Activated T-helper 1 cell treated with anti-CD3 and anti-CD28 coated beads, Interleukin-12 subunit alpha, Interleukin-12 subunit beta, Interleukin-2, Interleukin-4 antibody, amounts not matched to agents 30 ng/mL and 10 ng/mL and 1 ng/mL, durations not matched to agents 14 hours and 24 hours and 36 hours (primary cell): ENCODE results near the gene AOPEP. TPM values are rescaled to one million over a fixed set of nuclear protein-coding genes. Genes with fewer than 3 reads are reported as not detected.
"Not testable (repeated sequence)": the region's sequence is repeated elsewhere in the genome, so short reads cannot be mapped to it uniquely, and the experiment has no call there.

Experiments used
- DNase-seq: peaks from one replicate; pipeline ENCODE4 v3.0.0; 2021; ENCODE audit warnings: low spot score
- H3K27ac Mint-ChIP-seq: one replicate; pipeline ENCODE4 v1.8.0; 2021; ENCODE audit warnings: mild to moderate bottlenecking, mixed read lengths
- H3K27me3 Mint-ChIP-seq: one replicate; pipeline ENCODE4 v1.8.0; 2022; ENCODE audit warnings: mild to moderate bottlenecking, moderate library complexity, mixed read lengths; ENCODE audit not compliant: insufficient read depth
- H3K36me3 Mint-ChIP-seq: one replicate; pipeline ENCODE4 v1.8.0; 2021; ENCODE audit warnings: low read depth, mixed read lengths
- H3K4me1 Mint-ChIP-seq: one replicate; pipeline ENCODE4 v1.8.0; 2021; ENCODE audit warnings: low read depth, mixed read lengths
- H3K4me3 Mint-ChIP-seq: one replicate; pipeline ENCODE4 v1.8.0; 2021; ENCODE audit warnings: mild to moderate bottlenecking, moderate library complexity, mixed read lengths
- H3K9me3 Mint-ChIP-seq: one replicate; pipeline ENCODE4 v1.8.0; 2021; ENCODE audit warnings: mixed read lengths
- intact Hi-C: fragments of 100-400 bp; cut with micrococcal nuclease; formaldehyde crosslinking; loops from one replicate; pipeline ENCODE4 v1.15.1; 2024
- total RNA-seq: library from RNA; stranded (reverse); gene quantifications from 2 replicates; pipeline ENCODE4 v1.2.3, GENCODE V29; 2022

AOPEP gene
- total RNA-seq, 1 donor from 2014 or later = 22.5 TPM

GRCh38 chr9:94821098-94821887 lies 94.8 kb downstream of the AOPEP start:
- H3K4me3 Mint-ChIP-seq = no peak overlapping the region
- DNase-seq = no peak
- peaks cover 2% of the 10 kb centered on the region for H3K27me3 Mint-ChIP-seq
- peaks cover 13% of the 10 kb centered on the region for H3K4me1 Mint-ChIP-seq
- intact Hi-C loops = no loop called here
- peaks cover 7% of the 10 kb centered on the region for H3K36me3 Mint-ChIP-seq
- H3K9me3 Mint-ChIP-seq = no peaks in the 10 kb centered on the region
- H3K27ac Mint-ChIP-seq = peak overlapping the region; percentile 52

DNA sequence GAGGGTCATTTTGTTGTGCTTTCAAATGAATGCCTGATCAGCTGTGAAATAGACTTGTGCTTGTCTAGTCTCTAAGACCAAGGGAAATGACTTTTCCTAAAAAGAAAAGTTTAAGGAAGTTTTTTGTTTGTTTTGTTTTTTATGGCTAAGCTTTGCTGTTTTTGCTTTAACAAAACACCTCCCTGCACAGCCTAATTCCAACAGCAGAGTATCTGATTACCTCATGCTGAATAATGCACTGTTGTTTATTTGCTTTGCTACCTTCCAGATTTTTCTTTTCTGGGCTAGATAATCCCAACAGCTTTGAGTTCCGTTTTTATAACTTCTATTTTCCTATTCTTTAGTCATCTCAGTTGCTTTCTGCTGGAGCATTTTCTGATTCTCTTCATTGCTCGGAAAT lies 95.8 kb downstream of the AOPEP start:
- peaks cover 2% of the 10 kb centered on the region for H3K27me3 Mint-ChIP-seq
- intact Hi-C loops = no loop called here
- H3K36me3 Mint-ChIP-seq = peaks cover 11% of the 10 kb centered on the region
- peaks cover 13% of the 10 kb centered on the region for H3K4me1 Mint-ChIP-seq
- no peak overlapping the region for H3K4me3 Mint-ChIP-seq
- no peak overlapping the region for H3K27ac Mint-ChIP-seq
- no peaks in the 10 kb centered on the region for H3K9me3 Mint-ChIP-seq
- no peak for DNase-seq

DNA sequence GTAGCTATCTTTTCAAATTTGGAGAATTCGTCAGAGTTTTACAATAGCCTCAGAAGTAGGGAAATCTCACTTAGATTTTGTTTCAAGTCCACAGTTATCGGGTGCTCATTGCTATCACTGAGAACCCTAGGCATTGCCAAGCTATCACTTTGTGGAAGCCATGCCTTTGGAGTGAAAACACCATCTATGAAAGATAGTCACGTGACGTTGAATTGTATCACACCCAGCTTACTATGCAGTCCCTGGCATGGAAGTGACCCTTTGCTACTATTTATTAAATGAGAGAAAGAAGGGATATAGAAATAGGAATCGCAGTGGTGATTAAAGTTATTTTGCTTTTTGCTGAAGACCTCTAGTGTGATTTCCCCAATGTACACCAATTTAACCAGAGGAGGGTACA lies 97.2 kb downstream of the AOPEP start:
- Mint-ChIP-seq H3K4me3 (no peak overlapping the region), H3K9me3 (no peaks in the 10 kb centered on the region), H3K27me3 (peaks cover 4% of the 10 kb centered on the region), H3K27ac (no peak overlapping the region), H3K36me3 (peaks cover 11% of the 10 kb centered on the region), H3K4me1 (peaks cover 13% of the 10 kb centered on the region)
- DNase-seq = no peak
- intact Hi-C loops = no loop called here

- Mint-ChIP-seq H3K9me3 (no peaks in the 10 kb centered on the region), H3K4me1 (peaks cover 13% of the 10 kb centered on the region), H3K36me3 (peaks cover 11% of the 10 kb centered on the region), H3K27me3 (peaks cover 4% of the 10 kb centered on the region), H3K4me3 (no peak overlapping the region), H3K27ac (no peak overlapping the region)
- intact Hi-C loops = no loop called here
- DNase-seq = no peak
Observed at GRCh38 chr9:94824411-94824810, 97.9 kb downstream of the AOPEP start.

DNA sequence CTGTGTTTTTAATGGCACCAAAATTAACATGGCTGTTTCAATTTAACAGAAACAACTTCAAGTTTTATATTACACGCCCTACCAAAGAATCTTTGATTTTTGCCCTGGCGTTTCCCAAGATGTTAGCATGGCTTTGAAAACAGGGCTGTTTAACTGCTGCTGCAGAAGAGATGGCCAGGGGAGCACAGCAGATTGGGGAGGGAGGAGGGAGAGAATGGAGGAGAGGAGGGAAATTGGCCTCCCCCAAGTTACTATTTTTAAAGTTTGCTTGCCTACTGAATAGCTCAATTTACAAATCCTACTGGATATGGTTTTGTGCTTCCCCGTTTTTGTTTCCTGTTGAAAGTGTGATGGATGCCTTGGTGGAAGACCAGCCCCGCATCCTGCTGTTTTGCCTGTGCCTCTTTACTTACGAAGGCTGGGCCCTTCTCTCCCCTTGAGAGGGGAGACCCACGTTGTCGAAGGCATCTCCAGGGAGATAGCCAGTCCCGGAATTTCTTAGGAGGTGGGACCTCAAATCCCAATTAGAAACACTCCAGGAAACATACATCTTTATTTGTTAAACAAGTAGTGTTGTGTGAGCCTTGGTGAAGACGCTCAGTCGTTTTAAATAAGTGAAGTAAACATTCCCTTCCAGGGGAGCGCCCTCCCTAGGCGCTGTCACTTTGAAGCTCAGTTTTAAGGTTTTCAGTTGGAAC lies 98.6 kb downstream of the AOPEP start:
- Mint-ChIP-seq H3K4me1 (peaks cover 15% of the 10 kb centered on the region), H3K36me3 (peaks cover 11% of the 10 kb centered on the region), H3K4me3 (no peak overlapping the region), H3K27me3 (peaks cover 4% of the 10 kb centered on the region), H3K9me3 (no peaks in the 10 kb centered on the region), H3K27ac (no peak overlapping the region)
- no peak for DNase-seq
- intact Hi-C loops = no loop called here

DNA sequence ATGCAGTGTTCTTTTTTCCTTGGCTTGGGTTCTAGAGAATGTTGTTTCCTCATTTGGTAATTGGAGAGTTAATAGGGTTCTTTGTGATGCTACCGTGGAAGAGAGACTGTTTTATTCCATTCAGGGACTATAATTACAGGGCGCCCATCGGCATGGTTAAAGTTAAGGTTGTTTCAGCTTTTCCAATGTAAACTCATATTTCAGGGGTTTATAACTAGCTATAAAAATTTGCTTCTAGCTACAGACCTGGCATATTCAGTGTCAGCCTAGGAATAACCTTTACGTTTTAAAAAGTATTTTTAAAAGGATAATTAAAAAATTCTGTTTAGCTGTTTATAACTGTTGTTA lies 99.1 kb downstream of the AOPEP start:
- Mint-ChIP-seq H3K4me1 (peaks cover 16% of the 10 kb centered on the region), H3K27me3 (peaks cover 4% of the 10 kb centered on the region), H3K36me3 (peaks cover 9% of the 10 kb centered on the region), H3K4me3 (no peak overlapping the region), H3K27ac (no peak overlapping the region), H3K9me3 (no peaks in the 10 kb centered on the region)
- DNase-seq = no peak
- intact Hi-C loops = no loop called here

DNA sequence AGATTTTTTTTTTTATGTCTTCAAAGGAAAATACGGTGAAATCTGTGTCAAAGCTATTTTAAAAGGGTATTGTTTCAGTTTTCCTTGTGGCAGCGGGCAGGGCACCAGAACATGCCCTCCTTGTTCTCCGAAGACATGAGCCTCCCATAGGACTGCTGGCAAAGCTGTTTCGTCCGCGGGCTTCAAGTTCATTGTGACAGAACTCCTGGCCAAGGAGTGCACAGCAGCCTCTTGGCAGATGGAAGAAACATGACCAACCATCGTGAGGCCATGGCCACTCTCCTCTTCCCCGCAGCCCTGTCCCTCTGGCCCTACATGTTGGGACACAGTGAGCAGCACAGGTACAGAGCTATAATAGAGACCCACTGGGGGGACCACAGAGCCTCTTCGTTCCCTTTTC lies 99.5 kb downstream of the AOPEP start:
- Mint-ChIP-seq H3K27ac (no peak overlapping the region), H3K4me1 (peaks cover 12% of the 10 kb centered on the region), H3K27me3 (peaks cover 4% of the 10 kb centered on the region), H3K36me3 (peaks cover 9% of the 10 kb centered on the region), H3K9me3 (no peaks in the 10 kb centered on the region), H3K4me3 (no peak overlapping the region)
- intact Hi-C loops = no loop called here
- DNase-seq = no peak

GRCh38 chr9:94826644-94827410 lies 100.3 kb downstream of the AOPEP start:
- DNase-seq = no peak

GRCh38 chr9:94827584-94828304 lies 101.2 kb downstream of the AOPEP start:
- peaks cover 6% of the 10 kb centered on the region for H3K36me3 Mint-ChIP-seq
- no peak for DNase-seq
- H3K4me3 Mint-ChIP-seq = no peak overlapping the region
- peaks cover 4% of the 10 kb centered on the region for H3K27me3 Mint-ChIP-seq
- no peaks in the 10 kb centered on the region for H3K9me3 Mint-ChIP-seq
- H3K27ac Mint-ChIP-seq = no peak overlapping the region
- H3K4me1 Mint-ChIP-seq = peaks cover 9% of the 10 kb centered on the region
- intact Hi-C loops = no loop called here

More at GRCh38 chr9:94826644-94827410, 100.3 kb downstream of the AOPEP start:
- no peak overlapping the region for H3K4me3 Mint-ChIP-seq
- H3K9me3 Mint-ChIP-seq = no peaks in the 10 kb centered on the region
- H3K36me3 Mint-ChIP-seq = peaks cover 6% of the 10 kb centered on the region
- H3K4me1 Mint-ChIP-seq = peaks cover 7% of the 10 kb centered on the region
- intact Hi-C loops = no loop called here
- H3K27me3 Mint-ChIP-seq = peaks cover 4% of the 10 kb centered on the region
- no peak overlapping the region for H3K27ac Mint-ChIP-seq

DNA sequence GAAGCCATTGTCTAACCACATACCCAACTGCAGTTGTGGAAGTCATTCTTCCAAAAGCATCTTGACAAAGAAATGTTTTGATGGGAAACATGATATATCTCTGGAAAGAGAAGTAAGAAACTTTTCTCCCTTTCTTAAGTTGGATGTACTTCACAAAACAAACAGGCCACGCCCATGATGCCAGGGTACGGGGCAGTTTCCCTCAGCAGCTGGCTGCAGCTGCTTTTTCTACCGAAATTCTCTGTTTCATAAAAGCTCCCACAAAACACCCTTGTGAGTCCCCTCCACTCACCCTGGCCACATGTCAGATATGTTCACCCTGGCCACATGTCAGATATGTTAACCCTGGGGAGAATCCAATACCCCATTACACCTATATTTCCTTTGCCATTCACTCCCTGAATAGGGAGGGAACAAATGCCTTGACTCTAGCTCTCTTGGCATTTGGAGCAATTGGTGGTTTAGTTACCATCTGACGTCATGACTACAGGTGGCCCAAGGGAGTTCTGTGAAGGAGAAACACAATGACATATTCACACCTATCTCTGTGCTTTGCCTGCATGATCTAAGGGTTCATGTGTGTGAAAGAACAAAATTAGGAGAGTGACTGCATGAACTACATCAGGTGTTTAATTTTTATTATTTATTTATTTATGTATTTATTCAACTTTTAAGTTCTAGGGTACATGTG lies 103.0 kb downstream of the AOPEP start:
- DNase-seq = no peak

GRCh38 chr9:94830071-94830604 lies 103.6 kb downstream of the AOPEP start:
- DNase-seq, H3K27me3 Mint-ChIP-seq, H3K4me1 Mint-ChIP-seq, H3K9me3 Mint-ChIP-seq, intact Hi-C loops, H3K36me3 Mint-ChIP-seq, H3K4me3 Mint-ChIP-seq: not testable (repeated sequence)
- peak overlapping the region; percentile 6 for H3K27ac Mint-ChIP-seq

More for the DNA sequence above, 103.0 kb downstream of the AOPEP start:
- peaks cover 5% of the 10 kb centered on the region for H3K36me3 Mint-ChIP-seq
- no peak overlapping the region for H3K27ac Mint-ChIP-seq
- H3K27me3 Mint-ChIP-seq = peaks cover 4% of the 10 kb centered on the region
- peaks cover 9% of the 10 kb centered on the region for H3K4me1 Mint-ChIP-seq
- intact Hi-C loops = no loop called here
- H3K4me3 Mint-ChIP-seq = no peak overlapping the region
- H3K9me3 Mint-ChIP-seq = no peaks in the 10 kb centered on the region

DNA sequence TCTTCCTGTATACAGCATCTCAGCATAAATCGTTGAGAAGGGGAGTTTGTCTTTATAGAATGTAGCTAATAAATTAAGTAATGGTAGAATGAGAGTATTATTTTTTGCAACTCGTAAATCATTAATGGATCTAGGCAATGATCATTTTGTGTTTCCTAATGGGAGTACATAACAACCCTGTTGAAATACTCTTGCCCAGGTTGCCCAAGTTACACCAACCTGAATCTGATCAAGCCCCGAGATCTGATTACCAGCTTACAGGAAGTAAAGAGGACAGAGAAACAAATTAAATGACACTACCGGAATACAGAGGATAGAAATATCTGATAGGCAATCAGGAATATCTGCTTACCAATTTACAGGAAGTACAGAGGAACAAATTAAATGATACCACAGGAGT lies 107.3 kb downstream of the AOPEP start:
- no peaks in the 10 kb centered on the region for H3K27me3 Mint-ChIP-seq
- H3K27ac Mint-ChIP-seq = no peak overlapping the region
- no peak overlapping the region for H3K4me3 Mint-ChIP-seq
- no peak for DNase-seq
- peaks cover 2% of the 10 kb centered on the region for H3K36me3 Mint-ChIP-seq
- peaks cover 9% of the 10 kb centered on the region for H3K4me1 Mint-ChIP-seq
- H3K9me3 Mint-ChIP-seq = peaks cover 15% of the 10 kb centered on the region
- intact Hi-C loops = no loop called here
